Hematopoietic multipotent progenitor cell treated with erythropoietin and hydrocortisone succinate and interleukin-3 and kit ligand, for 8 days (in vitro differentiated cells): ENCODE results near the gene CPSF7.
"Not testable (repeated sequence)": the region's sequence is repeated elsewhere in the genome, so short reads cannot be mapped to it uniquely, and the experiment has no call there.

Experiments used
- DNase-seq: peaks from one replicate; pipeline ENCODE4 v3.0.0-alpha.2; 2015

CPSF7 gene

DNA sequence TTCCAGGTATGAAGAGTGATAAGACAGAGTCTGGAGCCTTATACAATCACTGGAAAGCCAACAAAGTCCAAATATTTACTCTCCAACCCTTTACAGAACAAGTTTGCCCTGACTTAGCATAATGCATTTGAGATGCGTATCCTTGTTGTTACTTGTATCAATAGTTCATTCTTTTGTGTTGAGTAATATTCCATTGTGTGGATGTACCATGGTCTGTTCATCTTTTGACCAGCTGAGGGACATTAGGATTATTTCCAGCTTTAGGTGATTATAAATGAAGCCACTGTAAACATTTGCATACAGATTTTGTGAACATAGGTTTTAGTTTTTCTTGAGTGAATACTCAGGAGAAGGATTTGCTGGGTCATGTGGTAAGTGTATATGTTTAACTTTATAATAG is 9.8 kb upstream of the CPSF7 start:
- no peak for DNase-seq

DNA sequence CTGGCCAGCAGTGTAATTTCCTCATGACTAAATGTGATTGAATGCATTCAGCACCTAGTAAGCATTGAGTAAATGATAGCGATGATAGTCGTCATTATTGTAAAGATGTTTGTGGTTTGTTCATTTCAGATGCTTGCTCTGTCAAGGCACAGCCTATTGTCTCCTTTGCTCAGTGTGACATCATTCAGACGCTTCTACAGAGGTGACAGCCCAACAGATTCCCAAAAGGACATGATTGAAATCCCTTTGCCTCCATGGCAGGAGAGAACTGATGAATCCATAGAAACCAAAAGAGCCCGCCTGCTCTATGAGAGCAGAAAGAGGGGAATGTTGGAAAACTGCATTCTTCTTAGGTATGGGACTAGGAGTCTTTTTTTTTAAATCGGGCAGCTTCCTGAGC is 7.7 kb upstream of the CPSF7 start:
- no peak for DNase-seq

DNA sequence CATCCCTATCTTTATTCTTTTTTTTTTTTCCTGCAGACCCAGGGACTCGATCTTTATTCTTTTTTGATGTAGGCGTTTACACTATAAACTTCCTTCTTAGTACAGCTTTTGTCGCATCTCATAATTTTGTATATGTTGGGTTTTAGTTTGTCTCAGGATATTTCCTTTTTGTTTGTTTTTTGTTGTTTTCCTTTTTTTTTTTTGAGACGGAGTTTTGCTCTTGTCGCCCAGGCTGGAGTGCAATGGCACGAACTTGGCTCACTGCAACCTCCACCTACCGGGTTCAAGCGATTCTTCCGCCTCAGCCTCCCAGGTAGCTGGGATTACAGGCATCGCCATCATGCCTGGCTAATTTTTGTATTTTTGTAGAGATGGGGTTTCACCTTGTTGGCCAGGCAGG is 1.1 kb upstream of the CPSF7 start:
- not testable (repeated sequence) for DNase-seq

DNA sequence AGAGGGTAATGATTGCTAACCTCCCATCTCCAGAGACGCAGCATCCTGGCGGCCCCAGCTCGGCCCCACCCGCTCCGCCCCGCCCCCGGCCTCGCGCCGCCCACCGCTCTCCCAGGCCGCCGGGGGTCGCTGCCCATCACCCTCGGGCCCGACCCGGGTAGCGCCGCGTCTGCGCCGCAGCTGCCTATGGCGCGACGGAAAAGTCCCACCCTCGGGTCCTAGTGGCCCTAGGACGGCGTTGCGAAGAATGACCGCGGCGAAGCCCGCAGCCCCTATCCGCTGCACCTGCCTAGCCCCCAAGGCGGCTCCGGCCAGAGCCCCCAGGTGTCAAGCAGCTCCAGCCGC is 457 bp downstream of the CPSF7 start:
- DNase-seq: peak; percentile 71

DNA sequence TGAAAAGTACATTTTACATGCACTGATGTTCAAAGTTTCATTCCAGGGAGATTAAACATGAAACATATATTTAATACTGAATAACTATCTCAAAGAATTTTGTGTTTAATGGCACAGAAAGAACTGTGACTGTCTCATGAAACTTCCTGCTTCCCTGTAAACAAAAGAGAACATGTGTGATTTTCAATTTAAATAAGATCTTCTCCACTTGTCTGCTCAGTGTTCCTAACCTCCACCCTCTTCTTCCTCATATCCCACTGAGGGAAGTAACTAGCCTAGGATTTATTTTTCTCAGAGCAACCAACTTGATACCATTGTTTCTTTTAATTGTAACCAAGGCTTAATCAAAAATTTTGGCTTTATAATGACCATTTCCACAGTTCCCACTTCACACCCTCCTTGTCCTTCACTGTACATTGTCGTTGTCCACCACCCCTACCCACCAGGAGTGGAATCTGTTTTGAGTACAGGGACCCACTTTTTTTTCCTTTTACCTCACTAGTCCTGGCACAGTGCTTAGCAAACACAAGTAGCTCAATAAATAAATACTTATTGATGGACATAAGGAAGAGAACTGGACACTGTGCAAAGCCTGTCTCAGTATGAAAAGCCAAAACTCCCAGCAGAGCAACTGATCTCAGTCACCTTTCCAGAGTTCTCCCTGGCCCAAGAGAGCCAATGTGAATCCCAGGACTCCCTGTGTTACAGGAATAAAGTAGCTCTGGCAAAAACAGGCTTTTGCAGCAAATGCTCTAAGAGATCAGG is 4.2 kb downstream of the CPSF7 start:
- DNase-seq: no peak

DNA sequence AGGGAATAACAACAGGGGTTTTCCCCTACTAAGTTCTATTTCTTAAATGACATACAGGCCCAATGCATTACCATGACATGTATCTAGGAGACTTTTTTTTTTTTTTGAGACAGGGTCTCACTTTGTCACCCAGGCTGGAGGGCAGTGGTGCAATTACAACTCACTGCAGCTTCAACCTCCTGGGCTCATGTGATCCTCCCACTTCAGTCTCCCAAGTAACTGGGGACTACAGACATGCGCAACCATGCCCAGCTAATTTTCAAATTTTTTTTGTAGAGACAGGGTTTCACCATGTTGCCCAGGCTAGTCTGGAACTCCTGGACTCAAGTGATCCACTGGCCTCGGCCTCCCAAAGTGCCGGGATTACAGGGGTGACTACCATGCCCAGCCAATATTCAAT is 7.5 kb downstream of the CPSF7 start:
- DNase-seq: no peak

DNA sequence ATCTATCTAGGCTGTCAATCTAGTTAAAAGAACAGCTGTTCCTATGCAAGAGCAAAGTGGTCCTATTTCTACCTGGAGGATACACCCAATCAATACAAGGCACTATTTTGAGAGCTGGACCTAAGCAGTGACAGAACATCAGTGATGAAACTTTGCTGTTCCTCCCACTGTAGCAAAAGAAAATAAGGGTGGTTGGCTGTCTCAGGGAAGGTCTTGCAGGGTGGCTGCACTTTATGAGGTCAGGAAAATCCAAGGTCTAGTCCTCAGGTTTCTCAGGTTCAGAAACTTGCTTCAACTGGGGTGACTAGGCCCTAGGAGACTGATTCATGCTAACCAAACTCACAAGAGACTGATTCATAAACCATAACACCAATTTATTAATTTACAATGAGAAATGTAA is 11.6 kb downstream of the CPSF7 start:
- no peak for DNase-seq

DNA sequence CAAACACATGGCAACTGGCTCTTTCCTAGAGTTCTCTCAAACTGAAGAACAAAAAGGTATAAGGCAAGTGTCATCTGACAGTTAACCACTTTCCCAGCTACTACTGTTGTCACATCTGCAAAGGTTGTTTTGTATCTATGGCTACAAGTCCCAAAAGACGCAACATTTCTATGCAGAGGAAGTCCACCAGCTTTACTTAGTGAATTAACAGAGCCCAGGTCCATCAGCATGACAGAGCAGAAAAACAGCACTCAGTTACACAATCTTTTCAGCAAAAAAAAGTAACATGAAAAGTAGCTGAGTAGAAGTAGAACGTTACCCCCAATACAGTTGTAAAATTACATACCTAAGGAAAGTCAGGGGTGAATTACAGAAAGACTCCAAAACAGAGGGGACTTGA is 12.1 kb downstream of the CPSF7 start:
- DNase-seq: peak; percentile 17

DNA sequence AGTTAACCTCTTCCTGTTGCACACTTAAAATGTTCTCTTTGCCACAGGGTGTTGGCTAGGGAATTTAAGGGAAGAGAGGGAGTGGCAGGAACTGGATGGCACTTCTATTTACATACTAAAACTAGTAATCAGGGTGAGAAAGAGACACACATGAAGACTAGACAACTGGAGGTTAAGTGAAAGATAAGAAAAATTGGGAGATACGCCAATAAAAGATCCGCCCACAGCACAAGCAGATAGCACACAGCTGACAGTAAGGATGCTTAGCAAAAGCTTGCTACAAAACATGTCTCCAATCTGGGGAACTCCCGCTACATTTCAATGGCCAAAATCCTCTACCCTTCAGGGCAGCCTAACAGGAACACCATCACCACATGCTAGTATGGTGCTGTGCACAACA is 12.8 kb downstream of the CPSF7 start:
- DNase-seq: peak; percentile 84

DNA sequence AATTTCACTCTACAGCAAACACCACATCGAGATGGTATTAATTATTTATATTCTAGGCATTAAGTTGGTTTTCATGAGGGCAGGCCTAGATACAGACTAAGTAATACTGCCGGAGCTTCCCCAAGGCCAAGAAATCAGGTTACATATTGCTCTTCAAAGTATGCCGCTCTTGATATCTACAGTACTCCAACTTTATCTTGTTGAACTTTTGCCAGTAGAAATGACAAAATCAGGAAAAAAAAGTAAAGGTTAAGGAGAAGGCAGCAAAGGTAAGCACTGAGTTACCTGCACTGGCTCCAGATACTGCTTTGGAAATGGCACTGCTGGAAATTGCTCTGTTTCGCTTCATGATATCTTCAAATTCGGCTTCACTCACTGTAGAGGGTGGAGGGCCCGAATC is 14.4 kb downstream of the CPSF7 start:
- DNase-seq: no peak

DNA sequence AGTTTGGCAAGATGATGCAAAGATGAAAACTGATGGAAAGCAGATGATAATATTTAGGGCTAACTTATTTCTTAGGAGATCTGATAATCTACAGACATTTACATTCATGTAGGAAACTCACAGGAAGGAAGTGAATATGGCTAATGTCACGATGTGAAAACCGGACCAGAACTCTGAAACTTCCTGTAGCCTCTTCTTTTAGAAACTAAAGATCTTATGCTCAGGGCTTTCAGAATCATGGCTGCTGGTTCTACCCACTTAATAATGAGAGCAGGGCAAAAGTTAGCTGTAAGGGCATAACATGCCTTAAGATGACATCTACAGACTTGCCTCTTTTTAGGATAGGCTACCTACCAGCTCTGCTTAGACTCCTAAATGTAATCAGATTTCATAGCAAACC is 15.2 kb downstream of the CPSF7 start:
- no peak for DNase-seq

DNA sequence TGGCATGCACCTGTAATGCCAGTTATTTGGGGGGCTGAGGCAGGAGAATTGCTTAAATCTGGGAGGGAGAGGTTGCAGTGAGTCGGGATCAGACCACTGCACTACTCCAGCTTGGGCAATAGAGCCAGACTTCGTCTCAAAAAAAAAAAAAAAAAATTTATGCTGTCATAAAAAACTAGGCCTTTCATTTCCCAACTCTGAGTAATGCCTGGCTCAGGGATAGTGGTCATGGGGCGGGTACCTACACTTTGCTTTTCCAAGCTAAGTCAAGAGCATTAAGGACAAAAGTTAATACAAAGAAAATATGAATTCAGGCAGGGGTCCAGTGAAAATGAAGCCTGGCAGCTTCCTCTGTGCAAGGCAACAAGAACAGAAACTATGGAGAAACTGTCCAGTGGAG is 16.3 kb downstream of the CPSF7 start:
- DNase-seq: no peak

DNA sequence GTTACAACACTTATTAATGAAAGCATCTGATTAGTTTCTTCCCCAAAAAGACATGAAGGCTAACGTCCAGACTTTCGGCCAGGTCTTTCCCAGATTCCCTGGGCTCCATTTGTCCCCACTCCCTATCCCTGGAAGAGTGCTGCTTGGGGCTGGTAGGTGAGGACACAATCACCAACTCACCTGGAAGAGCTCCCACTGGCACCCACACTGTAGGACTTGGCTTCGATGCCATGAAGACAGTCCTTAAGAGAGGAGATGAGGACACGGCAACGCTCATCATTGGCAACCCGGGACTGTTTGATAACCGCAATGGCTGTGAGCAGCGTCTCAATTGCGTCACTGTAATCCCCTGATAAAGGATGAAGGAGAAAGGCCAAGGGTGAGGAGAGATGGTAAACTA is 18.2 kb downstream of the CPSF7 start:
- no peak for DNase-seq

DNA sequence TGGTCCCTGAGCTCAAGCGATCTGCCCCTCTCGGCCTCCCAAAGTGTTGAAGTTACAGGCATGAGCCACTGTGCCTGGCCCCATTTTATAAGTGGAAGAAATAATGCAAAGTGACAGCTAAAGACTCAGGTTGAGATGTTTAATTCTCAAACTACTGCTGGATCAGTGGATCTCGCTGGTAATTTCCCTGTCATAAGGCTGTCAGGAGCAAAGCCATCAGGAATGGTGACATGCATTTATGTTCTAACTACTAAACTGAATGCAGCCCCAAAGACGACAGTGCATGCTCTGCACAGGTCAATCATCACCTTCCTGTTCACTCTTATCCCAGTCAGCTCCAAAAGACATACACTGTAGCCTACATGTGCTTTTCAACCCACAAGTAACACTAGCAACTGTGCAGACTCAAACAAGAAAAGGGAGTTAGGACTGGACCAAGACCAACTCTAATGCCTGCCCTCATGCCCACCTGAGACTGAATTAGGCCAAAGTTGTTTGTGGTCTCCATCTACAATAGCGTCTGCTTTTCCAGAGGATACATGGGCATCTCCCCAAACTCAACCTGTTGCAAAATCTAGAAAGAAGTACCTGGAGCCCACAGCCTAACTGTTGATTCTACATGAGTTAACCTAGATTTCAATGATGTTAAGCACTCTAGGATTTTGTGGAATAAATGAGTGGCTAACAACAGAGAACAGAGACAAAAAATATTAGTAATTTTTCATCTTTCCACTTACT is 22.6 kb downstream of the CPSF7 start:
- no peak for DNase-seq

DNA sequence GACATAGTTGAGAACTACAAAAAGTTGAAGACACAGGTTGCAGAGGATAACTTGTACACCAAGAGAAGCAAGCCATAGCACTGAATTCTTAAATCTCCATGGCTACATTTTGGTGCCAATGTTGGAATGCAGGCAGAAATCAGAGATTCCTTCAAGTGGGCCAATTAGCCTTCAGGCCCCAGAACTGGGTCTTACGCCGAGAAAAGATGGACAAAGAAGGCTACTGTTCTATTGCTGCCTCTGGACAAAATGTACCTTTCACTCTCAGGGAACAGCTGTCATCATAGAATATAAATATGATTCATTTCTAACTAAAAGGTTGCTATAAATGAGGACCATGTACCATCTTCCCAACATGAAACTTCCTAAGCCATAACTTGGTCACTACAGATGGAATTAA is 23.7 kb downstream of the CPSF7 start:
- DNase-seq: no peak

DNA sequence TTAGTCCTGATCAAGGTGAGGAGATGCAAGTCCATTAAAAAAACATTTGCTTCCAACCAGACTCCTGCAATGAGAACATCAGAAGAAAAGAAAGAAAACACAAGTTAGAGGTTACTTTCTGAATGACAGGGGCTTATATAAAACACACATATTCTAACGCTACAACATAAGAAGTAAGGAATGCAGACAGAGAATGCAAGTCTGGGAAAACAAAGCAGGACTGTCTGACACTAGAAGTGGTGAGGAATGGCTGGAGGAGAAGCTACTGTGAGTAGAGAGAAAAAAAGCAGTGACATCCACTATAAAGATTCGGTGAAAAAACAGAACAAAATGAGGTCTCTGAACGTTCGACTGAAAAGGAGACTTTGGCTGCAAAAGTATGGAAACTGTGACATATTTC is 25.1 kb downstream of the CPSF7 start:
- no peak for DNase-seq

DNA sequence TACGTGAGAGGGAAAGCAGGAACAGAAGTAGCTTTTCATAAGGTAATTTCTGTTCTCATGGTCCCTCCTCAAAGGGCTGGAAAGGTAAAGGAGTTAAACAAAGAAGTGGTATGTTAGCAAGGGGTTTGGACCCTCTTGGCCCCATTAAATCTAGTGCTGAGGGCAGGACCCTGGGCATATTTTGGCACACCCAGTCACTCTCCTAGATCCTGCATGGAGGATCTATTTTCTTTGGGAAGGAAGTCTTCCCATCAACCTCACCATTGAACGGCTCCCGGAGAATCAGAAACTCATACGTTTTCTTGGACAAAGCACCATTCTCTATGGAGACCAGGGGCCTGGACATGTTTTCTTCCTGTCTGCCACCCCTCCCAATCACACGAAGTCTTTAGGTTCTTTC is 25.7 kb downstream of the CPSF7 start:
- no peak for DNase-seq

DNA sequence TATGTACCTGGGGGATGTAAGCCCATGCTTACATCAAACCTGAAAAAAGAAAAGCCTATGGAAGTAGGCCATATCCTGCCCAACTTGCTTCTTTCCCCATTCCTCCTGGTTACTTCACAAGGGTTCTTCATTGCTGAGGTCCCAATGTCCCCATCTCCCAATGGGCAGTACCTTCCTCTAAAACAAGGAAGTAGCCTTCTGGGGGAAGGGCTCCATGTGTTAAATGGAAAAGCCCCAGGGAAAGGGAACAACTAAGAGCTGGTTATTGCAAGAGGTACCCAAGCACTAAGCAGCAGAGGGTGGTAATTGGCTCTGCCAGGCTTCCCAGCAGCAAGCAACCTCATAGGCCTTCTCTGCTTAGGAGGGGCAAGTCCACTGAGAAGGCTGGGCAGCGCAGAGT is 26.1 kb downstream of the CPSF7 start:
- DNase-seq: no peak

DNA sequence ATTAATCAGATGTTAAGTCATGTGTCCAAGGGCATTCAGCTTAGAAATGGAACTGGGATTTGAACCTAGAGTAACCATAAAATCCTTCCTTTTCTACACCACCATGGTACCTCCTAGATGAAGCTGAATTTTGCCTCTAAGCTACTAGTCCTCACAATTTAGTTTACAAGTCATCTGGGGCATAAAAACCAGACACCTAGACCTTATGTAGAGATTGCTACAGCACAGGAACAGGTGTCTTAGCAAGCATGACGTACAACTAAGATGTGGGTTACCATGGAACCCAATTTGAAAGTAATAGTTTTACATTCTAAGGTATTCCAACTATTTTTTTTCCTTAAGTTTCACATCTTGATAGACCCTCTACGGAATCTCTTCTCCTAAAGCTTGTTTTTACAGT is 28.2 kb downstream of the CPSF7 start:
- no peak for DNase-seq

DNA sequence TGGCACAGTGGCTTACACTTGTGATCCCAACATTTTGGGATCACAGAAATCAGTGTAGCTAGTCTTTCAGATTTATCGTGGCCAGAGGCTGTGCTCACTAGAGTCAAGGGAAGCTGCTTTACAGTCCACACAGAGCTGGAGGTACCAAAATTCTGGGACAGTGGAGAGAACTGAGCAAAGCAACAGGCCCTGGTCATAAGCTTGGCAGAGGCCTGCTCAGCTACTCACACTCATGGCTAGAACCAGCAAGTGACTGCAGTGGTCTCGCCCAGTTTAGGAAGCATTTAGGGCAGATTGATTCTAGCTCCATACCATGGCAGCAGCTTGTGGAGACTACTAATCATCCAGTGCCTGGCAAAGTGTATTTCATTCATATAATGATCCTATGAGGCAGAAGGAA is 28.6 kb downstream of the CPSF7 start:
- no peak for DNase-seq

DNA sequence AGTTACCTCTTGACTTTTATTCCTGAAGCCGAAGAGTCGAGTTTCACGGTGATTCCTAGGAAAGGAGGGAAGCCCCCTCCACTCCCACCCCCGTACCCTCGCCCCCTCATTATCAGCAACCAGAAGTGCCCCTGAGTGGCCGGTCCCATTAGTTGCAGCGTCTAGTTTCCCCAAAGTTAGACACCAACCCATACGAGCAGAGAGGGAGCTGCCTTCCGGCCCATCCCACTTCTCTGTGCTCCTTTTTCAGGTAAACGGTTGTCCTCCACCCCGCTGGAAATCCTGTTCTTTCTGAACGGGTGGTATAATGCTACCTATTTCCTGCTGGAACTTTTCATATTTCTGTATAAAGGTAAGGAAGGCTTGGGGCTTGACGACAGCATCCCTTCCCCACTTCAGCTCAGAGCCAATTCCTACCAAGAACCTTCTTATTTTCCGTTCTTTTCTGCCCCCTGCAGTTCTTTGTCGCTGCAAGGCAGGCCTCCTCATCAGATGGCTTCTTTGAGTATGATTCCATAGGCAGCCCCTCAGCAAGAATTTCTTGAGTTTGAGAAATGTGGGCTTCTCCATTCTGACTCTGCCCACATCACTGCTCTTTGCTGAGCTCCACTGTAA is 36.7 kb downstream of the CPSF7 start:
- DNase-seq: peak; percentile 54

DNA sequence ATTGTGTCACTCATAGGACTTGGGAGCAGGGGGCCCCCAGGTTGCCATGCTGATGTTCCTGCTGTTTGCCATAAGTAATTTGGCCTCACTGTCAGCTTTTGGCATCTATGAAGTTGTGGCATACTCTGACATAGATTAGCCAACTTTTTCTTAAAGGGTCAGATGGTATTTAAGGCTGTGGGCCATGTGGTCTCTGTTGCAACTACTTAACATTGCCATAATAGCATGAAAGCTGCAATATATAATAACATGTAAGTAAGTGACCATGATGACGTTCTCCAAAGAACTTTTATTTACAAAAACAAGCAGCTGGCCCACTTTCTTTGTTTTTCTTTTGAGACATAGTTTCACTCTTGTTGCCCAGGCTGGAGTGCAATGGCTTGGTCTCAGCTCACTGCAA is 39.6 kb downstream of the CPSF7 start:
- DNase-seq: no peak

DNA sequence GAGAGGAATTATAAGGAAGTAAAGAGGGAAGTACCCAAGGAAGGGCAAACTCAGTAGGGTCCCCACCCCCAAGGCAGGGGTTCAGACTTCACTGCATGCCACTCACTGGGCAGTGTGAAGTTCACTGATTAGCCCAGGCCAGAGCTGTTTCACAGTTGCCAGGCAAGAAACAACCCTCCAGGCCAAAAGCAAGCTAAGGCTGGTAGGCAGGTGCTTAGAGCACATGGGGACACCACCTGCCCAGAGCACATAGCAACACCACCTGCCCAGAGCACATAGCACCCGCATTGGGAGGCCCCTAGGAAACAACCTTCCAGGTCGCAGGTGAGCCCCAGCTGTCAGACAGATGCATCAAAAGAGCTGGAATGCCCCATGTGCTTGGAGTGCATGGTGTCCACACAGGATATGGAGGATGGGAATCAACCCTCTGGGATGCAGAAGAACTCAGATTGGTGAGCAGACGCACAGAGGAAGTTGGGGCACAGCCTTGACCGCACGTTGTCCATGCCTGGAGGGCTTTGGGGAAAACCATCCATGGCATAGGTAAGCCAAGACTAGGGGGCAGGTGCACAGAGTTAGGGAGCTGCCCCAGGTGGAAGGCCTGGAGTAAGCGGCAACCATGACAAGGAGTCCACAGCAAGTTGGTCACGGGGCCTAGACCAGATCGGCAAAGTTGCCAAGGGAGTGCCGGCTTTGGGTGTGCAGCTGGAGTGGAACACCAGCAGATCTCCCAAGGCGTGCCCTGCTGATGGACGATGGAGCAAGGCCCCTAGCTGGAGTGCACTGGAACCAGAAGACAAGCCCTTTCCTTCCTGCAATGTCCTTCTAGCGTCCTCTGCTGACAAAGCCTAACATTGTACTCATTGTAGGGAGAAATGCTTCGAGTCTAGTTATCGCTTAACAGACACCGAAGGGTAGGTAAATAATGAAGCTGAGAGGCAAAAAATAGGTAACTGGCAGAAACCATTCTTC is 45.2 kb downstream of the CPSF7 start:
- DNase-seq: peak; percentile 68
